OCI-LY1 (cell line): ENCODE data around the gene UTS2R.
A peak's percentile ranks its signal among the peaks of the same experiment; 100 is the strongest.

ENCODE experiments used
- CTCF ChIP-seq: fragments of 200-600 bp; sonication (generic), shearing (Covaris generic); IDR thresholded peaks from 2 replicates; pipeline ENCODE4 v1.5.1; 2017; ENCODE audit warnings: mild to moderate bottlenecking, antibody characterized with exemption, low read length, moderate library complexity, mixed read lengths
- EZH2 ChIP-seq: fragments of 200-600 bp; sonication (generic), shearing (Covaris generic); IDR thresholded peaks from 2 replicates; pipeline ENCODE4 v1.8.0; 2017; ENCODE audit warnings: borderline replicate concordance, mixed run types, mild to moderate bottlenecking, antibody characterized with exemption, low read length, moderate library complexity, mixed read lengths

GRCh38 chr17:82356845-82357355 is 14.7 kb upstream of the UTS2R start:
- TF ChIP-seq CTCF (0 out of 2 replicates have a peak, but pooled peaks have one; percentile 2), EZH2 (no peak)
